GM10248 (cell line): Measurements from ENCODE around the gene PPP2R3A.

ENCODE experiments used
- CTCF ChIA-PET: fragments of 300-600 bp; sonication (Branson Sonifier 250); formaldehyde crosslinking; extraction: SDS; loops from one replicate; lab custom pipeline; 2021; ENCODE audit warnings: antibody characterized with exemption; lab: Yijun Ruan, JAX
- POLR2A ChIA-PET: fragments of 350-650 bp; sonication (Branson Sonifier 250); formaldehyde crosslinking; extraction: SDS; loops from one replicate; lab custom pipeline; 2020; ENCODE audit warnings: antibody characterized with exemption; lab: Yijun Ruan, JAX
- DNase-seq: peaks from one replicate; pipeline ENCODE4 v3.0.0; 2012; ENCODE audit errors: extremely low spot score
- TF ChIP-seq, protein P1 (sequence below): IDR thresholded peaks from 2 replicates; pipeline ENCODE4 v1.5.1; 2012; ENCODE audit warnings: mild to moderate bottlenecking, low read depth; ENCODE audit errors: extremely low read depth, missing control alignments, control extremely low read depth

PPP2R3A gene, protein sequence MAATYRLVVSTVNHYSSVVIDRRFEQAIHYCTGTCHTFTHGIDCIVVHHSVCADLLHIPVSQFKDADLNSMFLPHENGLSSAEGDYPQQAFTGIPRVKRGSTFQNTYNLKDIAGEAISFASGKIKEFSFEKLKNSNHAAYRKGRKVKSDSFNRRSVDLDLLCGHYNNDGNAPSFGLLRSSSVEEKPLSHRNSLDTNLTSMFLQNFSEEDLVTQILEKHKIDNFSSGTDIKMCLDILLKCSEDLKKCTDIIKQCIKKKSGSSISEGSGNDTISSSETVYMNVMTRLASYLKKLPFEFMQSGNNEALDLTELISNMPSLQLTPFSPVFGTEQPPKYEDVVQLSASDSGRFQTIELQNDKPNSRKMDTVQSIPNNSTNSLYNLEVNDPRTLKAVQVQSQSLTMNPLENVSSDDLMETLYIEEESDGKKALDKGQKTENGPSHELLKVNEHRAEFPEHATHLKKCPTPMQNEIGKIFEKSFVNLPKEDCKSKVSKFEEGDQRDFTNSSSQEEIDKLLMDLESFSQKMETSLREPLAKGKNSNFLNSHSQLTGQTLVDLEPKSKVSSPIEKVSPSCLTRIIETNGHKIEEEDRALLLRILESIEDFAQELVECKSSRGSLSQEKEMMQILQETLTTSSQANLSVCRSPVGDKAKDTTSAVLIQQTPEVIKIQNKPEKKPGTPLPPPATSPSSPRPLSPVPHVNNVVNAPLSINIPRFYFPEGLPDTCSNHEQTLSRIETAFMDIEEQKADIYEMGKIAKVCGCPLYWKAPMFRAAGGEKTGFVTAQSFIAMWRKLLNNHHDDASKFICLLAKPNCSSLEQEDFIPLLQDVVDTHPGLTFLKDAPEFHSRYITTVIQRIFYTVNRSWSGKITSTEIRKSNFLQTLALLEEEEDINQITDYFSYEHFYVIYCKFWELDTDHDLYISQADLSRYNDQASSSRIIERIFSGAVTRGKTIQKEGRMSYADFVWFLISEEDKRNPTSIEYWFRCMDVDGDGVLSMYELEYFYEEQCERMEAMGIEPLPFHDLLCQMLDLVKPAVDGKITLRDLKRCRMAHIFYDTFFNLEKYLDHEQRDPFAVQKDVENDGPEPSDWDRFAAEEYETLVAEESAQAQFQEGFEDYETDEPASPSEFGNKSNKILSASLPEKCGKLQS (N-terminal part only)

DNA sequence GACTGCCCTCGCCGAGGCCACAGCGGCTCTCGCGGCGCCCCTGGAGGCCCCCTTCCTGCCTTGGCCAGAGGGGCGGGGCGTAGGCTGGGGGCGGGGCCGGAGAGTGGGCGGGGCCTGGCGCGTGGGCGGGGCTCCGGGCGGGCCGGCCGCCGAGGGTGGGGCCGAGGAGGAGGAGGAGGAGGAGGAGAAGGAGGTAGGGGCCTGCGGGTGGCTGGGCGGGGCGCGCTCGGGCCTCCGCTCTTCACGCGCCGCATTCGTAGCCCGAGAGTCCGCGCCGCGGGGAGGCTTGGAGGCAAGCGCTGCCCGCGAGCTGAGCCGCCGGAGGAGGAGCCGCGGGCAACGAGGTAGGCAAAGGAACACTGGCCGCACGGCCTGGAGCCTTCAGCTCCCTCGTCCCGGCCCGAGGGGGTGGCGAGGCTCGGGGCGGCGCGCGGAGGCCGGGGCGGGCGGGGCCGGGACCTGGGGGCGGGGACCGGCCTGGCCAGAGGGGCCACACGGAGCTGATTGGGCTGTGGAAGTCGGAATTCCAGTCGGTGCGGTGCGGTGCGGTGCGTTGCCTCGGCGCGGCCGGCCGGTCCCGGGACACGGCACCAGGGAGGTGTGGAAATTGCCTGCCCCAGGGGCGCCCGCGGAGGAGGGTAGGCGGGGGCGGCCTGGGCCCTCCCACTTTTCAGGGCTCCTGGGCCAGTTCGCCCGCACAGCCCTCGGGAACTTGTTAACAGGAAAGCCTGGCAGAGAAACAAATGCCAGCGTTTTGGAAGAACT, at the start of gene PPP2R3A:
PPP2R3A (plus strand) TSS at position 223 of the 765 bp plus-strand sequence. CDS start 35,771 bp downstream, outside the sequence.
- POLR2A ChIA-PET: no interaction called here
- DNase-seq: peak; percentile 83
- CTCF ChIA-PET: no interaction called here
- TF ChIP-seq, protein P1, sequence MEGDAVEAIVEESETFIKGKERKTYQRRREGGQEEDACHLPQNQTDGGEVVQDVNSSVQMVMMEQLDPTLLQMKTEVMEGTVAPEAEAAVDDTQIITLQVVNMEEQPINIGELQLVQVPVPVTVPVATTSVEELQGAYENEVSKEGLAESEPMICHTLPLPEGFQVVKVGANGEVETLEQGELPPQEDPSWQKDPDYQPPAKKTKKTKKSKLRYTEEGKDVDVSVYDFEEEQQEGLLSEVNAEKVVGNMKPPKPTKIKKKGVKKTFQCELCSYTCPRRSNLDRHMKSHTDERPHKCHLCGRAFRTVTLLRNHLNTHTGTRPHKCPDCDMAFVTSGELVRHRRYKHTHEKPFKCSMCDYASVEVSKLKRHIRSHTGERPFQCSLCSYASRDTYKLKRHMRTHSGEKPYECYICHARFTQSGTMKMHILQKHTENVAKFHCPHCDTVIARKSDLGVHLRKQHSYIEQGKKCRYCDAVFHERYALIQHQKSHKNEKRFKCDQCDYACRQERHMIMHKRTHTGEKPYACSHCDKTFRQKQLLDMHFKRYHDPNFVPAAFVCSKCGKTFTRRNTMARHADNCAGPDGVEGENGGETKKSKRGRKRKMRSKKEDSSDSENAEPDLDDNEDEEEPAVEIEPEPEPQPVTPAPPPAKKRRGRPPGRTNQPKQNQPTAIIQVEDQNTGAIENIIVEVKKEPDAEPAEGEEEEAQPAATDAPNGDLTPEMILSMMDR: no peak

DNA sequence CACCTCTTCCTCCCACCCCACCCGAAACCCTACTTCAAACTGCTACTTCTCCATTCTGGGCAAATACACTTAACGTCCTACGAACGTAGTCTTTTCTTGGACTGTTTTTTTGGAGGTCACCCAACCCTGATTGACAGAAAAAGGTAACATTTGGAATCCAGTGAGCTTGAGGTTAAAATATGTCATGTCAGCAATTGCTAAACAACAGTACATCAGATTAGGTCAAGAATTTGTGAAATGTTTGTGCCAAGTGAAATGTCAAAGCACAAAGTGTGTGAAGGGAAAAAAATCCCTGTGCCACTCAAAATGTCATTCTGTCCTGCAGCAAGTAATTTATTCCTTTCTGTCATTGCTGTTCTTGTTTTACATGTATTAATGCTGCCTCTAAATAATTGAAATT, 49.2 kb upstream of the PPP2R3A start:
- DNase-seq: no peak
- ChIA-PET POLR2A (no interaction called here), CTCF (interaction anchor here (4.0 kb wide), 1 partner anchor 126 kb away, joined by 16 read pairs; no protein-coding TSS in a partner anchor)
- TF ChIP-seq, protein P1: no peak

DNA sequence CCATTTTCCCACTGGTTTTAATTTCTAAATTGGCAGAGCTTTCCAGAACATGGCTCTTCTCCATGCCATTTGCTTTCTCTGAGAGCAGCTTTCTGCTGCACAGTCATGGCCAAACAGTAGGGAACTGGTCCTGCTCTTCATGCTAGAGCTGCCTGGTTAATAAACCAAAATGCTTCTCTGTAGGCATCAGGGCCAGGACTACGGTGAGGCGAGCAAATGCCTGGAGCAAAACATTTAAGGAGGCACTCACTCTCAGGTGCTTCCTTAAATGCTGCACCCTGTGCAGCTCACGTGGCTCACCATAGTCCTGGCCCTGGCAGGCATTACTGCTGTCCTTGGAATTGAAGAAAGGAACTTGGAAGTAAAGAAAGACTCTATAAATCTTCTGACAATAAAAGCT, 48.5 kb upstream of the PPP2R3A start:
- ChIA-PET CTCF (interaction anchor here (4.0 kb wide), 1 partner anchor 125 kb away, joined by 16 read pairs; no protein-coding TSS in a partner anchor), POLR2A (no interaction called here)
- DNase-seq: no peak
- TF ChIP-seq, protein P1: no peak

DNA sequence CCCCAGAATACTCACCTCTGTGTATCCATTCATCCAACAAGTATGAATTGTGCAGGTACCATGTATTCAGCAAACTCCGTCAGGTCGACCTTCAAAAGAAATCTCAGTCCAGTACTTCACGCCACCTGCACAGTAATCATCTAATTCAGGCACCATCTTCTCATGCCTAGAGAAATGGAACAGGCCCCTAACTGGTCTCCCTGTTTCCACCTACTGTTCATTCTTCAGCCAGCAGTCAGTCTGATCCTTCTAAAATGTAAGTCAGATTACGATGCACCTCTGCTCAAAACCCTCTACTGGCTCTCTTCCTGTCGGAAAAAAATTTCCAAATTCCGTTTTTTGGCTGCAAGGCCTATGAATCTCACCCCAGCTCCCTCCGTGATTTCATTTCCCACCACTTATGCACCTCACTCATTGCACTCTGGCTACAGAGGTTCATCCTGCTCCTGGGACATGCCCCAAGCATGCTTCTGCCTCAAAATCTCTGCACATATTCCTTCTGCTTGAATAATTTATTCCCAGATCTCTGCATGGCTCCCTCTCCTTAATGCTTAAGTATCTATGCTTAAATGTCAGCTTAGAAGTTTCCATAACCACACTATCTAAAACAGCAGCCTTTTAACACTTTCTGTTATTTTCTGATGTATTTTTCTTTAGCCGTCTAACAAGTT, 47.5 kb upstream of the PPP2R3A start:
- no peak for DNase-seq
- TF ChIP-seq, protein P1: no peak
- ChIA-PET POLR2A (no interaction called here), CTCF (interaction anchor here (4.0 kb wide), 1 partner anchor 124 kb away, joined by 16 read pairs; no protein-coding TSS in a partner anchor)

DNA sequence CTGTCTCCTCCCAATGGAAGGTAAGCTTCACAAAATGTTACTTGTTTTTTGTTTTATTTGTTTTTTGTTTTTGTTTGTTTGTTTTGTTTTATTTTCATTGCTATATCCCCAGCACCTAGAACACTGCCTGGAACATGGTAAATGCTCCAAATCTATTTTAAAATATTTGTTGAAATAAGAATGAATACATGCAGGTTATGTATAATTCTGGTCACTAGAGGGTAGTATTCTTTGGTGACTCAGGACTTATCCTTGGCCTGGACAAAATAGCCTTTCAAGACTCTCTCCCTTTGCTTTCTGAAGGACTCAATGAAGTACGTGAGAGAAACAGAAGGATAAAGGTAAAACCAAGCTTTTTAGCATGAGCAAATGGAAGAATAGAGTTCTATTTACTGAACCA, 46.9 kb upstream of the PPP2R3A start:
- ChIA-PET POLR2A (no interaction called here), CTCF (interaction anchor here (0.7 to 4.0 kb wide), 2 partner anchors 120 to 124 kb away, joined by 3 to 16 read pairs; no protein-coding TSS in a partner anchor)
- TF ChIP-seq, protein P1: no peak
- no peak for DNase-seq
